Activated CD8-positive, alpha-beta memory T cell treated with anti-CD3 and anti-CD28 coated beads, Interleukin-2, amount 50 U/mL, for 24 hours (primary cell): Measurements from ENCODE around the gene ITPA.
"Not testable (repeated sequence)": the region's sequence is repeated elsewhere in the genome, so short reads cannot be mapped to it uniquely, and the experiment has no call there.

Experiments
- DNase-seq: peaks from one replicate; pipeline ENCODE4 v3.0.0-alpha.2; 2020; ENCODE audit errors: extremely low read depth

Gene ITPA

GRCh38 chr20:3199976-3200755, 9.1 kb upstream of the ITPA start:
- no peak for DNase-seq

- DNase-seq = no peak
These were observed 6.4 kb upstream of the ITPA start for GRCh38 chr20:3202965-3203314.

- no peak for DNase-seq
These were observed 5.8 kb upstream of the ITPA start for GRCh38 chr20:3203315-3204123.

- DNase-seq = peak; percentile 79
These were observed 5.0 kb upstream of the ITPA start, which contains the start of gene DDRGK1 for GRCh38 chr20:3204124-3204794. DDRGK1 (minus strand) TSS chr20:3204682; CDS start chr20:3204627, 55 bp downstream.

GRCh38 chr20:3208786-3209256, 477 bp upstream of the ITPA start:
- DNase-seq = no peak

GRCh38 chr20:3209946-3210317, 634 bp downstream of the ITPA start:
- no peak for DNase-seq

GRCh38 chr20:3210346-3210745, 1.0 kb downstream of the ITPA start:
- DNase-seq = no peak

- DNase-seq = no peak
These were observed 3.9 kb downstream of the ITPA start for GRCh38 chr20:3213226-3213625.

GRCh38 chr20:3215359-3215917, 6.1 kb downstream of the ITPA start:
- not testable (repeated sequence) for DNase-seq

GRCh38 chr20:3218307-3218988, 9.2 kb downstream of the ITPA start:
- no peak for DNase-seq

GRCh38 chr20:3221398-3222226, 12.3 kb downstream of the ITPA start:
- no peak for DNase-seq

- no peak for DNase-seq
These were observed 13.6 kb downstream of the ITPA start for GRCh38 chr20:3222635-3223600.

GRCh38 chr20:3223651-3223993, 14.3 kb downstream of the ITPA start:
- DNase-seq = no peak

- no peak for DNase-seq
These were observed 14.8 kb downstream of the ITPA start for GRCh38 chr20:3223994-3224680.

GRCh38 chr20:3224681-3225421, 15.6 kb downstream of the ITPA start:
- DNase-seq = no peak

GRCh38 chr20:3226093-3226492, 16.8 kb downstream of the ITPA start:
- no peak for DNase-seq

- DNase-seq = no peak
These were observed 17.6 kb downstream of the ITPA start for GRCh38 chr20:3226864-3227263.

- DNase-seq = no peak
These were observed 18.2 kb downstream of the ITPA start for GRCh38 chr20:3227506-3227905.
